Muscle layer of duodenum (tissue), 2 donors: Measurements from ENCODE around the gene LRRC27.
"Not testable (repeated sequence)": the region's sequence is repeated elsewhere in the genome, so short reads cannot be mapped to it uniquely, and the experiment has no call there.

Experiments
- H3K27ac ChIP-seq: one replicate; pipeline ENCODE4 v1.7.0; 2013; ENCODE audit warnings: mild to moderate bottlenecking, low read length
- H3K27me3 ChIP-seq: one replicate; pipeline ENCODE4 v1.7.0; 2013; ENCODE audit warnings: low read depth, mild to moderate bottlenecking, control low read depth, low read length
- H3K36me3 ChIP-seq, 2 donors: one replicate each; pipeline ENCODE4 v1.7.0; 2013; ENCODE audit warnings: low read length in 2 of 2, control low read depth in 1 of 2, mild to moderate bottlenecking in 1 of 2; ENCODE audit not compliant: insufficient read depth in 2 of 2, control insufficient read depth in 1 of 2
- H3K4me1 ChIP-seq, 2 donors: one replicate each; pipeline ENCODE4 v1.7.0; 2013; ENCODE audit warnings: low read length in 2 of 2, mild to moderate bottlenecking in 2 of 2, control low read depth in 1 of 2, moderate library complexity in 1 of 2; ENCODE audit not compliant: insufficient read depth in 2 of 2, control insufficient read depth in 1 of 2
- H3K4me3 ChIP-seq, 2 donors: one replicate each; pipeline ENCODE4 v1.7.0; 2013; ENCODE audit warnings: low read length in 2 of 2, low read depth in 1 of 2, mild to moderate bottlenecking in 1 of 2
- H3K9me3 ChIP-seq, 2 donors: one replicate each; pipeline ENCODE4 v1.7.0; 2013; ENCODE audit warnings: low read length in 2 of 2, control low read depth in 1 of 2, mild to moderate bottlenecking in 1 of 2; ENCODE audit not compliant: control insufficient read depth in 1 of 2
- donor health status: healthy.

Gene LRRC27

DNA sequence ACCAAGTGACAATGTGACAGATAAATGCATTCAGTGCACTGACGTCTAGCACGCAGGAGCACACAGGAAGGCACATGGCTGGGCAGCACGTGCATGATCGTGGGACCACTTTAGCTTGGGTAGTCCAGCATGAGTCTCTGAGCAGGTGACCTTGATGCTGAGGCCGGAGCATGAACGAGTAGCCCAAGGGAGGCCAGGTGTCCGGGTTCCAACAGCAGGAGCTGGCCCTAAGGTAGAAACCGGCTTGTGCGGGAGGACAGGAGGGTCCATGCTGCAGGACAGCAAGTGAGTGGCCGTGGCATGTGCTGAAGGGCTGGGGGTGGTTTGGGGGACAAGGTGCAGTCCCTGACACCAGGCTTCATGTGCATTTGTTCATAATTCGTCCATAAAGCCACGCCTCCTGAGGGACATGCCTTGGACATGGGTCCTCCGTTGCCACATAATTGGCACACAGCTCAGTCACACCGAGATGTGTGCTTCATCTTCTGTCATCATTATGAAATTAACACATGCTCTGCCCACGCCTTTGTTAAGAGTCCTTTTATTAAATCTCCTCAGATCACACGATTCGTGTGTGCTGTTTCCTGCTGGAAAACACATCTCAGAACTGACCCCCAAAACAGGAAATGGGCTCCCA is 21.2 kb upstream of the LRRC27 start:
- Histone ChIP-seq H3K27me3 (no peaks in the 10 kb centered on the region), H3K27ac (no peak overlapping the region), H3K9me3 (no peaks in the 10 kb centered on the region), H3K4me1 (peaks cover 0 to 15% of the 10 kb centered on the region in 2 donors), H3K36me3 (no peaks in the 10 kb centered on the region), H3K4me3 (no peak overlapping the region)

DNA sequence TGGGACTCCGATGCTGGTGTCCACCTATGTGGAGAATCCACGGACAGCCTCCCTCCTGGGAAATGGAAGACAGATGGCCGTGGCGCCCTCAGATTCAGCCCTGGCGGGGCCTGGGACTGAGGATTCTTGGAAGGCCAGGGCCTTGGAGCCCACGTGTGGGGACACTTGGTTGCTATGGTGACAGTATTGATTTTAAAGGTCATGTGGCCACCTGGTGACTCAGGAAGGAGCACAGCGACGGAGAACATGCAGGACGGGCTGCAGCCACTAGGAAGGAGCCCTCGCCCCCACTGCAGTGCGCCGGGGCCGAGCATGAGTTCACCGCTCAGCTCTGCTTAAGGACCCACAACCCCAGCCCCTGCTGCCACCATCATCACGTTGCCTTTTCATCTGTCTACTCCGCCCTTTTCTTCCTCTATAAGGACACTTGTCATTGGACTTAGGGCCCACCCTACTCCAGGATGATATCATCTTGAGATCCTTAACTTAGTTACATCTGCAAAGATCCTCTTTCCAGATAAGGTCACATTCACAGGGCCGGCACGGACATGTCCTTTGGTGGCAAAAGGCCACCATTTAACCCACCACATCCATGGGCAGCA is 20.6 kb upstream of the LRRC27 start:
- H3K36me3 ChIP-seq = no peaks in the 10 kb centered on the region
- H3K27ac ChIP-seq = no peak overlapping the region
- H3K4me3 ChIP-seq = no peak overlapping the region
- H3K9me3 ChIP-seq = no peaks in the 10 kb centered on the region
- peaks cover 0 to 12% of the 10 kb centered on the region in 2 donors for H3K4me1 ChIP-seq
- no peaks in the 10 kb centered on the region for H3K27me3 ChIP-seq

DNA sequence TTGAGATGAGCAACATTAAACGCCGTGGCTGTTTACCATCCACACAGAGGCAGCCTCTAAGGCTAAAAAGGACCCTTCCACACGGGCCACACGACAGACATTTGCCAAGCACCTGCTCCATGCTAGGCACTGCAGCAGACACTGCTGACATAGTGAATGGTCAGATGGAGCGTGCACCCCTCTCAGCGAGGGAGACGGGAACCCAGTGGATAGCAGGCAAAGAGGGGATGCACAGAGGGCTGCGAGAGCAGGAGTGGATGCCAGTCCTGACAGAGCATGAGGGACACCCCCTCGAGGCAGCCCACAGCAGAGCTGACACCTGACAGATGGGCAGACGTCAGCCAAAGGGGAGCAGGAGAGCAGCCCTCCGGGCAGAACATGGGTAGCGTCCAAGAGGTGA is 18.7 kb upstream of the LRRC27 start:
- Histone ChIP-seq H3K27me3 (no peaks in the 10 kb centered on the region), H3K4me3 (no peak overlapping the region), H3K4me1 (peaks cover 0 to 6% of the 10 kb centered on the region in 2 donors), H3K27ac (no peak overlapping the region), H3K36me3 (no peaks in the 10 kb centered on the region), H3K9me3 (no peaks in the 10 kb centered on the region)

DNA sequence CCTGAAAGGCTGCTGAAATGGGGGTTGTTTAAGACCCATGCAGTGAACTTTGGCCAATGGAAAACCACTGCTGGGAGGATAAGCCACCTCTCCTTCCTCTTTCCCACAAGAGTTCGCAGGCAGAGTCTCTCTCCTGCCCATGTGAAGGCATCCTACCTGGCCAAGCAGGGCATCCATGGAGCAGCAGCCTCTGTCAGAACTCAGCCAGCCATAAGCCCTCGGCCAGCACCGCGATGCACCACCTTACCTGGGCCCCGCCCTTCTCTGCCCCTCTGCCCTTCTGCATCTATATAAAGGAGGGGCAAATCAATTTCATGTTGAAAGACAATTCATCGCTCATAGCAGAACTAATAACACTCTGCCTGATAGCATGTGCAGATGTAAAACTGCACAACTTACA is 18.1 kb upstream of the LRRC27 start:
- Histone ChIP-seq H3K36me3 (no peaks in the 10 kb centered on the region), H3K9me3 (no peaks in the 10 kb centered on the region), H3K4me1 (peaks cover 0 to 3% of the 10 kb centered on the region in 2 donors), H3K27ac (no peak overlapping the region), H3K4me3 (no peak overlapping the region), H3K27me3 (no peaks in the 10 kb centered on the region)

DNA sequence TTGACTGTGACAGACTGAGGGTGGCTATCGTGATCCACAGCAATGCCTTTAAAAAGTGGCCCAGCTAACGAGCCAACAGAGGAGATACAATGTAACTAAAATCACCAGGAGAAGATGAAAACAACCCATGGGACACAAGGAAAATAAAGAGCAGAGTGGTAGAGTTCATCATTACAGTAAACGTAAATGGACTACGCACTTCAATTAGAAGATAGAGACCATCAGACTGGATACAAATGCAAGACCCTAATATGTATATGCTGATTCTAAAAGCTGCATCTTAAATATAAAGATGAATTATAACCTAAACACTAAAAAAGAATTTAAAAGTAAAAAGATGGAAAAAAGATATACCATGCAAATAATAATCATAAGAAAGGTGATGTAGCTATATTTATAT is 17.7 kb upstream of the LRRC27 start:
- no peaks in the 10 kb centered on the region for H3K27me3 ChIP-seq
- H3K27ac ChIP-seq = no peak overlapping the region
- no peaks in the 10 kb centered on the region for H3K4me1 ChIP-seq
- H3K36me3 ChIP-seq = no peaks in the 10 kb centered on the region
- H3K4me3 ChIP-seq = no peak overlapping the region
- no peaks in the 10 kb centered on the region for H3K9me3 ChIP-seq

DNA sequence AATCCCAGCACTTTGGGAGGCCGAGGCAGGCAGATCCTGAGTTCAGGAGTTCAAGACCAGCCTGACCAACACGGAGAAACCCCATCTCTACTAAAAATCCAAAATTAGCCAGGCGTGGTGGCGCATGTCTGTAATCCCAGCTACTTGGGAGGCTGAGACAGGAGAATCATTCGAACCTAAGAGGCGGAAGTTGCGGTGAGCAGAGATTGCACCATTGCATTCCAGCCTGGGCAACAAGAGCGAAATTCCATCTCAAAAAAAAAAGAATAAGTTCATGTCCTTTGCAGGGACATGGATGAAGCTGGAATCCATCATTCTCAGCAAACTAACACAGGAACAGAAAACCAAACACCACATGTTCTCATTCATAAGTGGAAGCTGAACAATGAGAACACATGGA is 17.1 kb upstream of the LRRC27 start:
- H3K4me1 ChIP-seq, H3K9me3 ChIP-seq, H3K27me3 ChIP-seq, H3K27ac ChIP-seq, H3K36me3 ChIP-seq, H3K4me3 ChIP-seq: not testable (repeated sequence)

DNA sequence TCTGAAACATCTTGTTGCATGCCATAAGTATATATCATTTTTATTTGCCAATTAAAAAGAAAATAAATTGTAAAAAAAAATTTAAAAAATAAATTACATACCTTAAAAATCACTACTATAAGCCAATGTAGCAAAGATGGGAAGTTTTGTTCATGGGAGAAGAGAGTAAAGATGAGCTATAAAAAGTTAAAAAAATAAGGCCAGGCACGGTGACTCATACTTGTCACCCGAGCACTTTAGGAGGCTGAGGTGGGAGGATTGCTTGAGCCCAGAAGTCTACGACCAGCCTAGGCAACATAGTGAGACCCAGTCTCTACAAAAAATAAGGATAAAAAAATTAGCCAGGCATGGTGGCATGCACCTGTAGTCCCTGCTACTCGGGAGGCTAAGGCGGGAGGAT is 15.9 kb upstream of the LRRC27 start:
- no peaks in the 10 kb centered on the region for H3K4me1 ChIP-seq
- no peaks in the 10 kb centered on the region for H3K9me3 ChIP-seq
- no peak overlapping the region for H3K27ac ChIP-seq
- no peaks in the 10 kb centered on the region for H3K27me3 ChIP-seq
- H3K36me3 ChIP-seq = no peaks in the 10 kb centered on the region
- H3K4me3 ChIP-seq = no peak overlapping the region

DNA sequence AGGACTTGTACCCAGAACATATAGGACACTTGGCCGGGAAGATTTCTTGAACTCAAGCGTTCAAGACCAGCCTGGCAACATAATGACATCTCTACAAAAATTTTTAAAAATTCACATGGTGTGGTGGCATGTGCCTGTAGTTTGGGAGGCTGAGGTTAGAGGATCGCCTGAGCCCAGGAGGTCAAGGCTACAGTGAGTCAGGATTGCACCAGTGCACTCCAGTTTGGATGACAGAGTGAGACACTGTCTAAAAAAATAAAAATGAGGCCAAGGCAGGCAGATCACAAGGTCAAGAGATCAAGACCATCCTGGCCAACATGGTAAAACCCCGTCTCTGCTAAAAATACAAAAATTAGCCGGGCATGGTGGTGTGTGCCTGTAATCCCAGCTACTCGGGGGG is 14.5 kb upstream of the LRRC27 start:
- H3K36me3 ChIP-seq, H3K9me3 ChIP-seq, H3K27me3 ChIP-seq, H3K4me3 ChIP-seq, H3K4me1 ChIP-seq, H3K27ac ChIP-seq: not testable (repeated sequence)

DNA sequence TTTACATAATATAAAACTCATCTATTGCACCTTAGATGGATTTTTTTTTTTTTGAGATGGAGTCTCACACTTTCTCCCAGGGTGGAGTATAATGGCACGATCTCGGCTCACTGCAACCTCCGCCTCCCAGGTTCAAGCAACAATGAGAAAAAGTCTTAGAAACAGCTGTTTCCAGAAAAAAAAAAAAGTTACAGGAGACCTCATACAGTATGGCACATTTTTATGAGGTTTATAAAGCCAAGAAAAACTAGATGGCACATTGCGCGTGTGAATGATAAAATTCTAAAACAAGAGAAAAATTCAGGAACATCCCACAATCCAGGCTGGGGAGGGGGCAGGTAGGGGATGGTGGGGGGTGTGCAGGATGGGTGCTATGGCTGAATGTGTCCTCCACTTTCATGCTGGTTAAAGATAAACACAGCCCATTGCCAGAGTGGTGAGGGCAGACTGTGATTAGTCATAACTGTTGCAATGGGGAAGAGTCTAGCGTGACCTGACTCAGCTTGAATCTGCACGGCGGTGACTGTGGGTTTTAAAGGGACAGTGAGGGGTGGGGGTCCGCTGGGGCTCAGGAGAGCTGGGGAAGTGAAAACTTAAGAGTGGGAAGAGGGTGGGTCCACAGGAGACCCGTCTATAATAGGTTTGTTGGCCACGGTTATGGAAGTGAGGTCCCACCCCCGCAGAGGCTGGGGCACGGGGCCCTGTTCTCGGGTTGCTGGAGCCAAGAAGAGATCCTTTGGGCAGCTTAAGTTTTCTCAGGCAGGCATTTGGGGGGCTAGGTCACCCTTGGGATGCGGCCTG is 11.9 kb upstream of the LRRC27 start:
- Histone ChIP-seq H3K4me3 (no peak overlapping the region), H3K4me1 (no peaks in the 10 kb centered on the region), H3K9me3 (no peaks in the 10 kb centered on the region), H3K27ac (no peak overlapping the region), H3K27me3 (no peaks in the 10 kb centered on the region), H3K36me3 (peaks cover 0 to 6% of the 10 kb centered on the region in 2 donors)

DNA sequence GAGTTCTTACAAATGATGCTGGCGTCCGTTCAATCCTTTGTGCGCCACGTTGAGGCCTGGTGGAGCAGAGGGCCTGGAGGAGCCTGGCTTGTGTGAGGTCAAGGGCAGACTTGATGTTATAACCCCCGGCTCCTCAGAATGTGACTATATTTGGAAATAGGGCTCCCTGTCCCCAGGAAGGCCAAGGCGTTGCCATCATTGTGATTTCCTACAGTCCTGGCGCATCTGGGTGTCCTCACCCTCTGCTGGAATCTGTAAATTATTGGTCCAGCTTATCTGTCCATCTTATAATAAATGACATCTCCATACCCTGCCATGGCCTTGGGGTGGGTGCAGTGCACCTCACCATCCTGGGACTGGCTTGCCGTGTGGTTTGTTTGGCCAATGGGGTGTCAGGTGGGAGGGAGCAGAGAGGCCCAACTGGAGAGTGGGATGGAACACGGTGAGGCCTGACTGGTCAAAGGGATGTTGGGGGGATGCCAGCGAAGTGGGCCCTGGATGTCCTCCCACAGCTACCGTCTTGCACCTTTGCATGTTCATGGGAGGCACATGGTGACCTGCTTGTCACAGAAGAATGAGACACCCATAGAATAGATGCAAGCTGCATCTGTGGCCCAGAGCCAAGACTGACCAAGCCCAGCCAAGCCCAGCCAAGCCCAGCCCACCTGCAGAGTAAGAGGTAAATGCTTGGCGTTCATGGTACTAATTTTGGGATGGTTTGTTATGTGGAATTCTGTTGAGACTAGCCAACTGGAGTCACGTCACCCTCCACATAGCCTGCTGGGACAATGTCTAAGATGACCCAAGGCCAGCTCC is 11.1 kb upstream of the LRRC27 start:
- Histone ChIP-seq H3K4me1 (no peaks in the 10 kb centered on the region), H3K27ac (no peak overlapping the region), H3K27me3 (no peaks in the 10 kb centered on the region), H3K9me3 (no peaks in the 10 kb centered on the region), H3K4me3 (no peak overlapping the region), H3K36me3 (peaks cover 0 to 6% of the 10 kb centered on the region in 2 donors)

DNA sequence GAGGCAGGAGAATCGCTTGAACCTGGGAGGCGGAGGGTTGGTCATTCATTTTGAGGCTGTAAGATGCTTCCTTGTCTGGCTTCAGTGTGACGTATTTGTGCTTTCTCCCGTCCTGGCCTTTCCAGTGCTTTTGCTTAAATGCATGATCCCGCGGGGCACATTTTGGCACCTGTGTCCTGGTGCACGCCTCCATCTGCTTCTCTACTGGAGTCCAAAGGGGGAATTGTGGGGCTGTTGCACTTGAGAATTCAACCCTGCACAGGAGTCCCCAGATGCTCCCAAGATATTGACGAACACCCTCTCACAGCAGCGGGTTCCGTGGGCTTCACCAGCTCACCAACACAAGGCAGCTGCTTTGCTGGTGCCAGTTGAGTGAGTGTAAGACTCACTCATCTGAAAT is 10.3 kb upstream of the LRRC27 start:
- H3K9me3 ChIP-seq = no peaks in the 10 kb centered on the region
- H3K27me3 ChIP-seq = no peaks in the 10 kb centered on the region
- H3K36me3 ChIP-seq = peaks cover 0 to 11% of the 10 kb centered on the region in 2 donors
- H3K4me1 ChIP-seq = no peaks in the 10 kb centered on the region
- no peak overlapping the region for H3K27ac ChIP-seq
- no peak overlapping the region for H3K4me3 ChIP-seq
